Bronchial epithelial cell (primary cell): Measurements from ENCODE around the gene ZSWIM8. TPM values are rescaled to one million over a fixed set of nuclear protein-coding genes. Genes with fewer than 3 reads are reported as not detected.
A peak's percentile ranks its signal among the peaks of the same experiment; 100 is the strongest.

ENCODE experiments used
- DNase-seq: peaks from one replicate; pipeline ENCODE4 v3.0.0-alpha.2; 2010; ENCODE audit warnings: low read depth
- FAIRE-seq: peaks from 2 replicates; lab custom pipeline; 2011; peaks lifted over from hg19 to GRCh38; lab: Jason Lieb, UNC
- H3K27me3 ChIP-seq: 2 replicates; pipeline ENCODE4 v1.5.1; 2011; ENCODE audit warnings: low read length; ENCODE audit not compliant: control insufficient read depth, insufficient read depth
- H3K36me3 ChIP-seq: 2 replicates; pipeline ENCODE4 v1.5.1; 2011; ENCODE audit warnings: low read length; ENCODE audit not compliant: control insufficient read depth, insufficient read depth
- H3K4me3 ChIP-seq: 2 replicates; pipeline ENCODE4 v1.5.1; 2011; ENCODE audit warnings: mild to moderate bottlenecking, low read depth, low read length, control low read depth
- total RNA-seq: library from RNA; depleted of rRNA; stranded (reverse); fragments of >200 nt; gene quantifications from 2 replicates; pipeline ENCODE4 v1.2.1, GENCODE V29; 2014
- TF ChIP-seq, protein P1 (sequence below): IDR thresholded peaks from 2 replicates; pipeline ENCODE4 v1.5.1; 2011; ENCODE audit warnings: mild to moderate bottlenecking, moderate library complexity, low read length, control low read depth, inconsistent platforms; ENCODE audit not compliant: insufficient read depth, severe bottlenecking

Gene ZSWIM8
- total RNA-seq, 1 donor from 2014 or later: 27.1 TPM

DNA sequence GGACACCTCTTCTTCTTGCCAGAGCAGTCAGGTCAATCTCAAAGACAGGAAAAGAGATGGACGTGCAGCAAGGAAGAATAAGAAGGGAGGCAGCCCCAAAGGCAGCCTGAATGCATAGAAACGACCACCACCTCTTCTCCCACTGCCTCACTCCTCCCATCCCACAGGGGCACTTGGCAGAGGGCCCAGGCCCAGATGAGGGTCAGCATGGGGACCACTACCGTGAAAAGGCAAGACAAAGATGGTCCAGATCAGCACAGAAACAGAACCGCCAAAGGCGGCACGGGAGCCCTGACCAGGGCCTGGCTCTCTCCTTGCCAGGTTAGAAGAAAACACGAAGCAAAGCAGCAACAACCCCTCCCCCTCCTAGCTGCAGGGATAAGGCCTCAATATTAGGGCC, 27.9 kb downstream of the ZSWIM8 start:
- H3K4me3 ChIP-seq: no peak overlapping the region
- DNase-seq: no peak
- no peak for FAIRE-seq
- H3K27me3 ChIP-seq: no peaks in the 10 kb centered on the region
- TF ChIP-seq, protein P1, sequence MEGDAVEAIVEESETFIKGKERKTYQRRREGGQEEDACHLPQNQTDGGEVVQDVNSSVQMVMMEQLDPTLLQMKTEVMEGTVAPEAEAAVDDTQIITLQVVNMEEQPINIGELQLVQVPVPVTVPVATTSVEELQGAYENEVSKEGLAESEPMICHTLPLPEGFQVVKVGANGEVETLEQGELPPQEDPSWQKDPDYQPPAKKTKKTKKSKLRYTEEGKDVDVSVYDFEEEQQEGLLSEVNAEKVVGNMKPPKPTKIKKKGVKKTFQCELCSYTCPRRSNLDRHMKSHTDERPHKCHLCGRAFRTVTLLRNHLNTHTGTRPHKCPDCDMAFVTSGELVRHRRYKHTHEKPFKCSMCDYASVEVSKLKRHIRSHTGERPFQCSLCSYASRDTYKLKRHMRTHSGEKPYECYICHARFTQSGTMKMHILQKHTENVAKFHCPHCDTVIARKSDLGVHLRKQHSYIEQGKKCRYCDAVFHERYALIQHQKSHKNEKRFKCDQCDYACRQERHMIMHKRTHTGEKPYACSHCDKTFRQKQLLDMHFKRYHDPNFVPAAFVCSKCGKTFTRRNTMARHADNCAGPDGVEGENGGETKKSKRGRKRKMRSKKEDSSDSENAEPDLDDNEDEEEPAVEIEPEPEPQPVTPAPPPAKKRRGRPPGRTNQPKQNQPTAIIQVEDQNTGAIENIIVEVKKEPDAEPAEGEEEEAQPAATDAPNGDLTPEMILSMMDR: no peak
- peaks cover 1% of the 10 kb centered on the region for H3K36me3 ChIP-seq

GRCh38 chr10:73814276-73814895, 29.0 kb downstream of the ZSWIM8 start:
- TF ChIP-seq, protein P1: no peak
- DNase-seq (no peak), FAIRE-seq (no peak)
- no peaks in the 10 kb centered on the region for H3K27me3 ChIP-seq
- H3K36me3 ChIP-seq: peaks cover 1% of the 10 kb centered on the region
- no peak overlapping the region for H3K4me3 ChIP-seq

GRCh38 chr10:73814896-73815718, 29.7 kb downstream of the ZSWIM8 start:
- Histone ChIP-seq H3K27me3 (no peaks in the 10 kb centered on the region), H3K4me3 (no peak overlapping the region), H3K36me3 (peaks cover 1% of the 10 kb centered on the region)
- TF ChIP-seq, protein P1: peak; percentile 6
- no peak for DNase-seq
- FAIRE-seq: no peak

GRCh38 chr10:73815719-73816030, 30.3 kb downstream of the ZSWIM8 start:
- H3K27me3 ChIP-seq: no peaks in the 10 kb centered on the region
- DNase-seq: no peak
- no peak for FAIRE-seq
- TF ChIP-seq, protein P1: no peak
- H3K4me3 ChIP-seq: no peak overlapping the region
- peaks cover 1% of the 10 kb centered on the region for H3K36me3 ChIP-seq

DNA sequence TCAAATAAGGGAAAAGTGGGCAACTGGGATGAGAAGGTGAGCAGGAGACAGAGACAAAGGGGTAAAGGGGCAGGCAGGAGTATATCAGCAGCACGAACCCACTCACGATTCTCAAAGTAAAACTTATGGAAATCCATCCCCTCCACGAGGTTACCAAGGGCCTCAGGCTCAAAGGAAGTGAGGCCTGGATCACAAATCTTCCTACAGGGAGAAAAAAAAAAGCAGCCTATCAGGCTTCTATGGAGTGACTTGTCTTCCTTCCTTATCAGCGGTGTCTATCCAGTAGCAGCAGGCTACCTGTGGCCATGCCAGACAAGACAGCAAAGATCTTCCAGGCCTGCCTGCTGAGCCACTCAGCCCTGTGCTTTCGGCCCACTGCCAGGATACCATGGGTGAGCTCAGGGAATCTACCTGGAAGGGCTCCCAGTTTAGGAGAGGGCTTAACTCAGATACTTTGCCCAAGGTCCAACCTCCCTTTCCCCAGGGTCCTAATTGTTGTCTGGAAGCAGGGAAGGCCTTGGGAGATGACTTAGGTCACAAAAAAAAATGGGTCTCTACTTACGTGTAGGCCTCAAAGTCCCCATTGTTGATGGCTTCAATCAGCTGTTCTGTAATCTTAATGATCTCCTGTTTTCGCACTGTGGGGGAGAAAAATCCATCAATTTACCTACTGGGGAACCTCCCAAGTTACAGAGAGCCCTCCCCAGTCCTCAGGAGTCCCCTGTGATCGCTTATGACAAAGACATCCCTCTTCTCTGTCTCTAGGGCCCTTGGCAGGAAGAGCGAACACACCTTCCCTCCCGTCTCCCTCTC, 31.7 kb downstream of the ZSWIM8 start:
- TF ChIP-seq, protein P1: no peak
- peak; percentile 33 for DNase-seq
- Histone ChIP-seq H3K4me3 (no peak overlapping the region), H3K36me3 (peaks cover 1% of the 10 kb centered on the region), H3K27me3 (no peaks in the 10 kb centered on the region)
- no peak for FAIRE-seq
